ENCODE data around the gene DAAM1. TPM values are rescaled to one million over a fixed set of nuclear protein-coding genes. Genes with fewer than 3 reads are reported as not detected.

DAAM1 gene
- total RNA-seq, 1 donor from 2014 or later: 14.6 TPM

GRCh38 chr14:59215757-59216156 lies 27.3 kb downstream of the DAAM1 start:
- intact Hi-C loops (cut with micrococcal nuclease): no loop called here

GRCh38 chr14:59217011-59217410 lies 28.5 kb downstream of the DAAM1 start:
- intact Hi-C loops (cut with micrococcal nuclease): no loop called here

- intact Hi-C loops (cut with micrococcal nuclease): no loop called here
Observed at GRCh38 chr14:59221568-59221967, 33.1 kb downstream of the DAAM1 start.

- intact Hi-C loops (cut with micrococcal nuclease): no loop called here
Observed at GRCh38 chr14:59224341-59224740, 35.9 kb downstream of the DAAM1 start.

- intact Hi-C loops (cut with micrococcal nuclease): no loop called here
Observed at GRCh38 chr14:59225281-59225680, 36.8 kb downstream of the DAAM1 start.

GRCh38 chr14:59228421-59228820 lies 40.0 kb downstream of the DAAM1 start:
- intact Hi-C loops (cut with micrococcal nuclease): no loop called here

- intact Hi-C loops (cut with micrococcal nuclease): no loop called here
Observed at GRCh38 chr14:59229653-59230406, 41.4 kb downstream of the DAAM1 start.

GRCh38 chr14:59236195-59236594 lies 47.7 kb downstream of the DAAM1 start:
- intact Hi-C loops (cut with micrococcal nuclease): no loop called here

- intact Hi-C loops (cut with micrococcal nuclease): no loop called here
Observed at GRCh38 chr14:59238216-59238615, 49.7 kb downstream of the DAAM1 start.

- intact Hi-C loops (cut with micrococcal nuclease): no loop called here
Observed at GRCh38 chr14:59239022-59239421, 50.6 kb downstream of the DAAM1 start.

GRCh38 chr14:59240356-59240755 lies 51.9 kb downstream of the DAAM1 start:
- intact Hi-C loops (cut with micrococcal nuclease): no loop called here

GRCh38 chr14:59241121-59241520 lies 52.7 kb downstream of the DAAM1 start:
- intact Hi-C loops (cut with micrococcal nuclease): no loop called here

GRCh38 chr14:59243174-59243573 lies 54.7 kb downstream of the DAAM1 start:
- intact Hi-C loops (cut with micrococcal nuclease): no loop called here

GRCh38 chr14:59244581-59244980 lies 56.1 kb downstream of the DAAM1 start:
- intact Hi-C loops (cut with micrococcal nuclease): no loop called here

- intact Hi-C loops (cut with micrococcal nuclease): no loop called here
Observed at GRCh38 chr14:59245809-59246295, 57.4 kb downstream of the DAAM1 start.

GRCh38 chr14:59246566-59246965 lies 58.1 kb downstream of the DAAM1 start:
- intact Hi-C loops (cut with micrococcal nuclease): no loop called here

GRCh38 chr14:59247801-59248584 lies 59.5 kb downstream of the DAAM1 start:
- intact Hi-C loops (cut with micrococcal nuclease): no loop called here

- intact Hi-C loops (cut with micrococcal nuclease): no loop called here
Observed at GRCh38 chr14:59249029-59249428, 60.6 kb downstream of the DAAM1 start.

GRCh38 chr14:59251811-59252771 lies 63.6 kb downstream of the DAAM1 start:
- intact Hi-C loops (cut with micrococcal nuclease): no loop called here

- intact Hi-C loops (cut with micrococcal nuclease): no loop called here
Observed at GRCh38 chr14:59252772-59253500, 64.5 kb downstream of the DAAM1 start.

GRCh38 chr14:59253527-59253926 lies 65.1 kb downstream of the DAAM1 start:
- intact Hi-C loops (cut with micrococcal nuclease): no loop called here
